Measurements from ENCODE around the gene ELP1.

The ELP1 gene

GRCh38 chr9:108883085-108883484 is 50.8 kb downstream of the ELP1 start:
- no peak for DNase-seq (ENCODE audit: low spot score)

GRCh38 chr9:108882052-108882888 is 51.7 kb downstream of the ELP1 start:
- no peak for DNase-seq (ENCODE audit: low spot score)

- DNase-seq (ENCODE audit: low spot score): no peak
These were observed 53.1 kb downstream of the ELP1 start for GRCh38 chr9:108880738-108881316.

- DNase-seq (ENCODE audit: low spot score): no peak
These were observed 56.4 kb downstream of the ELP1 start for GRCh38 chr9:108877524-108877923.

- no peak for DNase-seq (ENCODE audit: low spot score)
These were observed 57.5 kb downstream of the ELP1 start for GRCh38 chr9:108876425-108876824.

- DNase-seq (ENCODE audit: low spot score): no peak
These were observed 59.7 kb downstream of the ELP1 start for GRCh38 chr9:108874058-108874788.

GRCh38 chr9:108869092-108869725 is 64.7 kb downstream of the ELP1 start:
- DNase-seq (ENCODE audit: low spot score): no peak

- DNase-seq (ENCODE audit: low spot score): no peak
These were observed 66.1 kb downstream of the ELP1 start for GRCh38 chr9:108867829-108868228.

- DNase-seq (ENCODE audit: low spot score): no peak
These were observed 66.8 kb downstream of the ELP1 start for GRCh38 chr9:108867116-108867515.

GRCh38 chr9:108866001-108866420 is 67.9 kb downstream of the ELP1 start:
- DNase-seq (ENCODE audit: low spot score): no peak

GRCh38 chr9:108865037-108865436 is 68.9 kb downstream of the ELP1 start:
- no peak for DNase-seq (ENCODE audit: low spot score)

- DNase-seq (ENCODE audit: low spot score): no peak
These were observed 69.5 kb downstream of the ELP1 start for GRCh38 chr9:108864446-108864845.

GRCh38 chr9:108863891-108864290 is 70.0 kb downstream of the ELP1 start:
- DNase-seq (ENCODE audit: low spot score): no peak

- DNase-seq (ENCODE audit: low spot score): no peak
These were observed 71.9 kb downstream of the ELP1 start, which contains the start of gene ACTL7A for GRCh38 chr9:108861997-108862396. TSS of gene ACTL7A (plus strand) at chr9:108862266. CDS start at chr9:108862323, 57 bp downstream.

- DNase-seq (ENCODE audit: low spot score): no peak
These were observed 72.5 kb downstream of the ELP1 start for GRCh38 chr9:108861464-108861863.

- DNase-seq (ENCODE audit: low spot score): no peak
These were observed 73.2 kb downstream of the ELP1 start for GRCh38 chr9:108860764-108861163.

- no peak for DNase-seq (ENCODE audit: low spot score)
These were observed 73.6 kb downstream of the ELP1 start for GRCh38 chr9:108860354-108860753.

- DNase-seq (ENCODE audit: low spot score): no peak
These were observed 74.3 kb downstream of the ELP1 start for GRCh38 chr9:108859459-108860114.

- no peak for DNase-seq (ENCODE audit: low spot score)
These were observed 76.4 kb downstream of the ELP1 start for GRCh38 chr9:108857572-108857971.

GRCh38 chr9:108855888-108856287 is 78.0 kb downstream of the ELP1 start, which contains the start of gene ACTL7B:
TSS of gene ACTL7B (minus strand) at chr9:108855986. CDS start at chr9:108855930, 56 bp downstream.
- no peak for DNase-seq (ENCODE audit: low spot score)

GRCh38 chr9:108855529-108855886 is 78.4 kb downstream of the ELP1 start:
- DNase-seq (ENCODE audit: low spot score): no peak
